D721Med (cell line): ENCODE measurements around the gene DDHD1.
"Not testable (repeated sequence)": the region's sequence is repeated elsewhere in the genome, so short reads cannot be mapped to it uniquely, and the experiment has no call there.

Source experiments
- DNase-seq: peaks from one replicate; pipeline ENCODE4 v3.0.0; 2011; ENCODE audit warnings: low spot score; ENCODE audit not compliant: insufficient read length
- FAIRE-seq: peaks from 2 replicates; lab custom pipeline; 2011; peaks lifted over from hg19 to GRCh38; lab: Jason Lieb, UNC
- TF ChIP-seq, protein P1 (sequence below): IDR thresholded peaks from 2 replicates; pipeline ENCODE4 v1.5.1; 2012; ENCODE audit warnings: mild to moderate bottlenecking, control low read depth; ENCODE audit not compliant: insufficient read depth; ENCODE audit errors: missing control alignments

Gene DDHD1

GRCh38 chr14:53124786-53125185 lies 28.3 kb downstream of the DDHD1 start:
- TF ChIP-seq, protein P1, sequence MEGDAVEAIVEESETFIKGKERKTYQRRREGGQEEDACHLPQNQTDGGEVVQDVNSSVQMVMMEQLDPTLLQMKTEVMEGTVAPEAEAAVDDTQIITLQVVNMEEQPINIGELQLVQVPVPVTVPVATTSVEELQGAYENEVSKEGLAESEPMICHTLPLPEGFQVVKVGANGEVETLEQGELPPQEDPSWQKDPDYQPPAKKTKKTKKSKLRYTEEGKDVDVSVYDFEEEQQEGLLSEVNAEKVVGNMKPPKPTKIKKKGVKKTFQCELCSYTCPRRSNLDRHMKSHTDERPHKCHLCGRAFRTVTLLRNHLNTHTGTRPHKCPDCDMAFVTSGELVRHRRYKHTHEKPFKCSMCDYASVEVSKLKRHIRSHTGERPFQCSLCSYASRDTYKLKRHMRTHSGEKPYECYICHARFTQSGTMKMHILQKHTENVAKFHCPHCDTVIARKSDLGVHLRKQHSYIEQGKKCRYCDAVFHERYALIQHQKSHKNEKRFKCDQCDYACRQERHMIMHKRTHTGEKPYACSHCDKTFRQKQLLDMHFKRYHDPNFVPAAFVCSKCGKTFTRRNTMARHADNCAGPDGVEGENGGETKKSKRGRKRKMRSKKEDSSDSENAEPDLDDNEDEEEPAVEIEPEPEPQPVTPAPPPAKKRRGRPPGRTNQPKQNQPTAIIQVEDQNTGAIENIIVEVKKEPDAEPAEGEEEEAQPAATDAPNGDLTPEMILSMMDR, result no peak
- DNase-seq (no peak), FAIRE-seq (peak; percentile 88)

GRCh38 chr14:53121419-53121818 lies 31.7 kb downstream of the DDHD1 start:
- not testable (repeated sequence) for FAIRE-seq, DNase-seq

DNA sequence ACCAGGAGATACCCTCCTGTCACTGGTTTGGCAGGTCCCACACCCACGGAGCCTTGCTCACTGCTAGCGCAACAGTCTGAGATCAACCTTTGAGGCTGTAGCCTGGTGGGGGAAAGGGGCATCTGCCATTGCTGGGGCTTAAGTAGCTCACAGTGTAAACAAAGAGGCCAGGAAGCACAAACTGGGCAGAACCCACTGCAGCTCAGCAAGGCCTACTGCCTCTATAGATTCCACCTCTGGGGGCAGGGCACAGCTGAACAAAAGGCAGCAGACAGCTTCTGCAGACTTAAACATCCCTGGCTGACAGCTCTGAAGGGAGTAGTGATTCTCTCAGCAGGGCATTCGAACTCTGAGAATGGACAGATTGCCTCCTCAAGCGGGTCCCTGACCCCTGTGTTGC lies 35.6 kb downstream of the DDHD1 start:
- DNase-seq, FAIRE-seq: not testable (repeated sequence)

GRCh38 chr14:53113989-53114388 lies 39.1 kb downstream of the DDHD1 start:
- no peak for FAIRE-seq

GRCh38 chr14:53110096-53110495 lies 43.0 kb downstream of the DDHD1 start:
- TF ChIP-seq, protein P1, result no peak
- FAIRE-seq (no peak), DNase-seq (no peak)

More at GRCh38 chr14:53113989-53114388, 39.1 kb downstream of the DDHD1 start:
- TF ChIP-seq, protein P1, result no peak
- DNase-seq, result no peak

- FAIRE-seq, result no peak
- TF ChIP-seq, protein P1, result no peak
- no peak for DNase-seq
Observed at GRCh38 chr14:53109105-53110041, 43.8 kb downstream of the DDHD1 start.

GRCh38 chr14:53108292-53109104 lies 44.6 kb downstream of the DDHD1 start:
- FAIRE-seq, result no peak
- no peak for DNase-seq
- TF ChIP-seq, protein P1, result no peak
